Activated CD4-positive, alpha-beta memory T cell treated with anti-CD3 and anti-CD28 coated beads for 36 hours (primary cell): ENCODE data around the gene SEZ6L. TPM values are rescaled to one million over a fixed set of nuclear protein-coding genes. Genes with fewer than 3 reads are reported as not detected.

Experiments
- CTCF ChIA-PET: fragments of 350-600 bp; sonication (Branson Sonifier 250); formaldehyde crosslinking; loops from one replicate; lab custom pipeline; 2021; ENCODE audit warnings: antibody characterized with exemption, inconsistent platforms; lab: Charles Lee
- POLR2A ChIA-PET: fragments of 350-600 bp; sonication (Branson Sonifier 250); formaldehyde crosslinking; loops from one replicate; lab custom pipeline; 2021; ENCODE audit warnings: antibody characterized with exemption; lab: Charles Lee
- DNase-seq: peaks from one replicate; pipeline ENCODE4 v3.0.0-alpha.2; 2020
- H3K27ac Mint-ChIP-seq: one replicate; pipeline ENCODE4 v1.8.0; 2021; ENCODE audit warnings: mixed read lengths
- H3K27me3 Mint-ChIP-seq: one replicate; pipeline ENCODE4 v1.8.0; 2021; ENCODE audit warnings: mixed read lengths
- H3K36me3 Mint-ChIP-seq: one replicate; pipeline ENCODE4 v1.8.0; 2021; ENCODE audit warnings: mixed read lengths
- H3K4me1 Mint-ChIP-seq: one replicate; pipeline ENCODE4 v1.8.0; 2021; ENCODE audit warnings: low read depth, mixed read lengths
- H3K4me3 Mint-ChIP-seq: one replicate; pipeline ENCODE4 v1.8.0; 2021; ENCODE audit warnings: mild to moderate bottlenecking, mixed read lengths
- H3K9me3 Mint-ChIP-seq: one replicate; pipeline ENCODE4 v1.8.0; 2021; ENCODE audit warnings: mixed read lengths
- intact Hi-C: fragments of 100-400 bp; cut with micrococcal nuclease; formaldehyde crosslinking; loops from one replicate; pipeline ENCODE4 v1.15.1; 2023
- total RNA-seq, 2 experiments: library from RNA; stranded (reverse); gene quantifications; one replicate each; pipeline ENCODE4 v1.2.3, GENCODE V29; 2021

SEZ6L gene
- total RNA-seq, 2 experiments from 2014 or later, result not detected

GRCh38 chr22:26226538-26227297 lies 57.5 kb downstream of the SEZ6L start:
- Mint-ChIP-seq H3K27me3 (no peaks in the 10 kb centered on the region), H3K27ac (no peak overlapping the region), H3K4me1 (no peaks in the 10 kb centered on the region), H3K4me3 (no peak overlapping the region), H3K36me3 (no peaks in the 10 kb centered on the region), H3K9me3 (peaks cover 2% of the 10 kb centered on the region)
- no peak for DNase-seq
- intact Hi-C loops, result no loop called here
- ChIA-PET POLR2A (interaction anchor here (0.7 kb wide), 1 partner anchor 25 kb away, joined by 3 read pairs; no protein-coding TSS in a partner anchor), CTCF (interaction anchor here (1.2 kb wide), 1 partner anchor 454 kb away, joined by 4 read pairs; no protein-coding TSS in a partner anchor)

GRCh38 chr22:26229910-26230309 lies 60.6 kb downstream of the SEZ6L start:
- H3K27ac Mint-ChIP-seq, result no peak overlapping the region
- no peak for DNase-seq
- H3K27me3 Mint-ChIP-seq, result peaks cover 6% of the 10 kb centered on the region
- no peaks in the 10 kb centered on the region for H3K4me1 Mint-ChIP-seq
- H3K36me3 Mint-ChIP-seq, result no peaks in the 10 kb centered on the region
- ChIA-PET POLR2A (no interaction called here), CTCF (no interaction called here)
- no peaks in the 10 kb centered on the region for H3K9me3 Mint-ChIP-seq
- intact Hi-C loops, result no loop called here
- H3K4me3 Mint-ChIP-seq, result no peak overlapping the region

GRCh38 chr22:26234296-26234695 lies 65.0 kb downstream of the SEZ6L start:
- H3K4me3 Mint-ChIP-seq, result no peak overlapping the region
- H3K36me3 Mint-ChIP-seq, result no peaks in the 10 kb centered on the region
- CTCF ChIA-PET, result no interaction called here
- intact Hi-C loops, result no loop called here
- no peaks in the 10 kb centered on the region for H3K9me3 Mint-ChIP-seq
- H3K4me1 Mint-ChIP-seq, result no peaks in the 10 kb centered on the region
- POLR2A ChIA-PET, result no interaction called here
- no peak for DNase-seq
- H3K27ac Mint-ChIP-seq, result no peak overlapping the region
- peaks cover 6% of the 10 kb centered on the region for H3K27me3 Mint-ChIP-seq

- Mint-ChIP-seq H3K4me1 (no peaks in the 10 kb centered on the region), H3K36me3 (no peaks in the 10 kb centered on the region), H3K9me3 (no peaks in the 10 kb centered on the region), H3K27me3 (peaks cover 8% of the 10 kb centered on the region), H3K27ac (no peak overlapping the region), H3K4me3 (no peak overlapping the region)
- intact Hi-C loops, result no loop called here
- CTCF ChIA-PET, result no interaction called here
- POLR2A ChIA-PET, result no interaction called here
- DNase-seq, result no peak
Measured at GRCh38 chr22:26235792-26236487, 66.7 kb downstream of the SEZ6L start.

- CTCF ChIA-PET, result no interaction called here
- POLR2A ChIA-PET, result no interaction called here
- Mint-ChIP-seq H3K27ac (no peak overlapping the region), H3K9me3 (no peaks in the 10 kb centered on the region), H3K4me3 (no peak overlapping the region), H3K27me3 (peaks cover 8% of the 10 kb centered on the region), H3K4me1 (no peaks in the 10 kb centered on the region), H3K36me3 (no peaks in the 10 kb centered on the region)
- DNase-seq, result no peak
- intact Hi-C loops, result no loop called here
Measured at GRCh38 chr22:26236991-26237390, 67.7 kb downstream of the SEZ6L start.

GRCh38 chr22:26238596-26238995 lies 69.3 kb downstream of the SEZ6L start:
- DNase-seq, result no peak
- H3K27ac Mint-ChIP-seq, result no peak overlapping the region
- H3K9me3 Mint-ChIP-seq, result no peaks in the 10 kb centered on the region
- intact Hi-C loops, result no loop called here
- H3K36me3 Mint-ChIP-seq, result no peaks in the 10 kb centered on the region
- POLR2A ChIA-PET, result no interaction called here
- no peak overlapping the region for H3K4me3 Mint-ChIP-seq
- CTCF ChIA-PET, result no interaction called here
- peaks cover 12% of the 10 kb centered on the region for H3K27me3 Mint-ChIP-seq
- no peaks in the 10 kb centered on the region for H3K4me1 Mint-ChIP-seq

GRCh38 chr22:26239581-26239980 lies 70.3 kb downstream of the SEZ6L start:
- Mint-ChIP-seq H3K27me3 (peaks cover 10% of the 10 kb centered on the region), H3K4me3 (no peak overlapping the region), H3K36me3 (no peaks in the 10 kb centered on the region), H3K27ac (no peak overlapping the region), H3K4me1 (no peaks in the 10 kb centered on the region), H3K9me3 (no peaks in the 10 kb centered on the region)
- no peak for DNase-seq
- CTCF ChIA-PET, result no interaction called here
- POLR2A ChIA-PET, result no interaction called here
- intact Hi-C loops, result no loop called here

- H3K27ac Mint-ChIP-seq, result no peak overlapping the region
- no peaks in the 10 kb centered on the region for H3K9me3 Mint-ChIP-seq
- ChIA-PET CTCF (no interaction called here), POLR2A (no interaction called here)
- peaks cover 10% of the 10 kb centered on the region for H3K27me3 Mint-ChIP-seq
- no peaks in the 10 kb centered on the region for H3K36me3 Mint-ChIP-seq
- DNase-seq, result no peak
- H3K4me3 Mint-ChIP-seq, result no peak overlapping the region
- intact Hi-C loops, result no loop called here
- H3K4me1 Mint-ChIP-seq, result no peaks in the 10 kb centered on the region
Measured at GRCh38 chr22:26241361-26241760, 72.1 kb downstream of the SEZ6L start.

- no peak overlapping the region for H3K4me3 Mint-ChIP-seq
- POLR2A ChIA-PET, result no interaction called here
Measured at GRCh38 chr22:26245001-26245400, 75.7 kb downstream of the SEZ6L start.

GRCh38 chr22:26246552-26246951 lies 77.3 kb downstream of the SEZ6L start:
- intact Hi-C loops, result no loop called here
- Mint-ChIP-seq H3K27me3 (peaks cover 8% of the 10 kb centered on the region), H3K9me3 (no peaks in the 10 kb centered on the region), H3K27ac (no peak overlapping the region), H3K36me3 (no peaks in the 10 kb centered on the region), H3K4me3 (no peak overlapping the region), H3K4me1 (no peaks in the 10 kb centered on the region)
- POLR2A ChIA-PET, result no interaction called here
- CTCF ChIA-PET, result no interaction called here
- DNase-seq, result no peak

More at GRCh38 chr22:26245001-26245400, 75.7 kb downstream of the SEZ6L start:
- Mint-ChIP-seq H3K27me3 (peaks cover 10% of the 10 kb centered on the region), H3K27ac (no peak overlapping the region), H3K9me3 (no peaks in the 10 kb centered on the region), H3K4me1 (no peaks in the 10 kb centered on the region), H3K36me3 (no peaks in the 10 kb centered on the region)
- CTCF ChIA-PET, result no interaction called here
- intact Hi-C loops, result no loop called here
- DNase-seq, result no peak

- no peaks in the 10 kb centered on the region for H3K36me3 Mint-ChIP-seq
- H3K9me3 Mint-ChIP-seq, result no peaks in the 10 kb centered on the region
- no peak overlapping the region for H3K4me3 Mint-ChIP-seq
- H3K4me1 Mint-ChIP-seq, result no peaks in the 10 kb centered on the region
- CTCF ChIA-PET, result interaction anchor here (0.7 kb wide), 1 partner anchor 49 kb away, joined by 3 read pairs; no protein-coding TSS in a partner anchor
- no peak overlapping the region for H3K27ac Mint-ChIP-seq
- peaks cover 1% of the 10 kb centered on the region for H3K27me3 Mint-ChIP-seq
- POLR2A ChIA-PET, result interaction anchor here (0.6 kb wide), 1 partner anchor 25 kb away, joined by 3 read pairs; no protein-coding TSS in a partner anchor
- intact Hi-C loops, result no loop called here
- DNase-seq, result no peak
Measured at GRCh38 chr22:26251869-26252268, 82.6 kb downstream of the SEZ6L start.

- H3K4me1 Mint-ChIP-seq, result no peaks in the 10 kb centered on the region
- CTCF ChIA-PET, result interaction anchor here (0.5 to 1.9 kb wide), 3 partner anchors 108 to 202 kb away, joined by 3 to 5 read pairs (median 3); no protein-coding TSS in a partner anchor
- intact Hi-C loops, result no loop called here
- no peak overlapping the region for H3K27ac Mint-ChIP-seq
- POLR2A ChIA-PET, result no interaction called here
- DNase-seq, result peak; percentile 31
- no peak overlapping the region for H3K4me3 Mint-ChIP-seq
- H3K27me3 Mint-ChIP-seq, result peaks cover 6% of the 10 kb centered on the region
- H3K9me3 Mint-ChIP-seq, result no peaks in the 10 kb centered on the region
- H3K36me3 Mint-ChIP-seq, result no peaks in the 10 kb centered on the region
Measured at GRCh38 chr22:26259510-26259909, 90.2 kb downstream of the SEZ6L start.
